ENCODE results near the gene PLIN3.
"Not testable (repeated sequence)": the region's sequence is repeated elsewhere in the genome, so short reads cannot be mapped to it uniquely, and the experiment has no call there.

Gene PLIN3

DNA sequence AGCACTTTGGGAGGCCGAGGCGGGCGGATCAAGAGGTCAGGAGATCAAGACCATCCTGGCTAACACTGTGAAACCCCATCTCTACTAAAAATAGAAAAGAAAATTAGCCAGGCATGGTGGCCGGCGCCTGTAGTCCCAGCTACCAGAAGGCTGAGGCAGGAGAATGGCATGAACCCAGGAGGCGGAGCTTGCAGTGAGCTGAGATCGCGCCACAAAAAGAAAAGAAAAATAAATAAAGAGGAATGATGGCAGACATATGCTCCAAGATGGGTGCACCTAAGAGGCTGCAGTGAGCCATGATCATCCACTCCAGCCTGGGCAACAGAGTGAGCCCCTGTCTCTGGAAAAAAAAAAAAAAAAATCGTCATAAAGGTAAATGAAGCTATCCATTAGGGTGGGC, 21.5 kb downstream of the PLIN3 start:
- H3K4me1 ChIP-seq (ENCODE audit: control insufficient read depth, insufficient read depth, low read length); H3K9ac ChIP-seq (ENCODE audit: low read length in 2 of 2); H3K27me3 ChIP-seq (ENCODE audit: control insufficient read depth in 1 of 2, insufficient read depth in 2 of 2, low read length in 2 of 2); H3K9me3 ChIP-seq (ENCODE audit: control insufficient read depth in 2 of 2, low read length in 2 of 2); H3K4me3 ChIP-seq (ENCODE audit: low read length in 2 of 2); H3K27ac ChIP-seq (ENCODE audit: low read length): not testable (repeated sequence)
- peaks cover 10 to 13% of the 10 kb centered on the region in 2 donors for H3K36me3 ChIP-seq (ENCODE audit: control insufficient read depth in 2 of 2, insufficient read depth in 2 of 2, low read length in 2 of 2)

DNA sequence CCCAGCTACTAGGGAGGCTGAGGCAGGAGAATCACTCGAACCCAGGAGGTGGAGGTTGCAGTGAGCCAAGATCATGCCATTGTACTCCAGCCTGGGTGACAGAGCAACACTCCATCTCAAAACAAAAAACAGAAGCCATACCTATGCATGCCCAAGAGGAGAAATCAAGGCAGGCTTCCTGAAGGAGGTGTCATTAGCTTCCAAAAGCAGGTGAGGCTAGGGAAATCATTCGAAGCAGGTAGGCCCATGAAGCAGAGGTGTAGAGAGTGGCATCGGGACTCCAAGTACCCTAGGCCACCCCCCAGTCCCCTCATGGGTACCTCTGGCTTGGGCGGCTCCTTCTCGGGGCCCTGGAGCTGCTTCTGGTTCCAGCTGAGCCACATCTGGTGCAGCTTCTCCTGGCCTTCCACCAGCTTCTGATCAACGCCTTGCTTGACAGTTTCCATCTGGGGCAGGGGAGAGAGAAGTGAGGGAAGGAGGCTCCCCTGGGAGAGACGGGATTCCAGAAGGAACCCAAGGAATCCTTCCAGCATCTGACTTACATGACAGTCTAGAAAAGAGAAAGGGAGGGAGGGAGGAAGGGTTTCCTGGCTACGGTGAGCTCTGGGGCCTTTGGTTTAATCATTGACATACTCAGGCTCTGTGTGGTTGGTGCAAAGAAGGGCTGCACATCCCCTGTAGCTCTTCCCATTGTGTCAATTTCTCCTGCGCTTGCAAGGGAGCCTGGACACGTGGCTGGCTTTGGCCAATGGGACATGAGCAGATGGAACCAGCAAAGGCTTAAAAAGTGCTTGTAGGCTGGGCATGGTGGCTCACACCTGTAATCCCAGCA, 22.9 kb downstream of the PLIN3 start:
- Histone ChIP-seq H3K9ac (ENCODE audit: low read length in 2 of 2) (no peak overlapping the region), H3K9me3 (ENCODE audit: control insufficient read depth in 2 of 2, low read length in 2 of 2) (no peaks in the 10 kb centered on the region), H3K4me3 (ENCODE audit: low read length in 2 of 2) (no peak overlapping the region), H3K4me1 (ENCODE audit: control insufficient read depth, insufficient read depth, low read length) (peaks cover 3% of the 10 kb centered on the region), H3K27me3 (ENCODE audit: control insufficient read depth in 1 of 2, insufficient read depth in 2 of 2, low read length in 2 of 2) (no peaks in the 10 kb centered on the region), H3K27ac (ENCODE audit: low read length) (no peak overlapping the region), H3K36me3 (ENCODE audit: control insufficient read depth in 2 of 2, insufficient read depth in 2 of 2, low read length in 2 of 2) (peaks cover 13% of the 10 kb centered on the region in 2 donors)

DNA sequence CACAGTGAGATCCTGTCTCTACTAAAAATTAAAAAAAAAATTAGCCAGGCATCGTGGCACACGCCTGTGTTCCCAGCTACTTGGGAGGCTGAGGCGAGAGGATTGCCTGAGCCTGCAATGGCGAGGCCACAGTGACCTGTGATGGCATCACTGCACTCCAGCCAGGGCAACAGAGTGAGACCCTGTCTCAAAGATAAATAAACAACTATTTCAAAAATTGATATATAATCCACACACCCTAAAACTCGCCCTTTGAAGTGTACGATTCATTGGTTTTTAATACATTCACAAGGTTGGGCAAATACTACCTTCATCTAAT, 23.9 kb downstream of the PLIN3 start:
- Histone ChIP-seq H3K36me3 (ENCODE audit: control insufficient read depth in 2 of 2, insufficient read depth in 2 of 2, low read length in 2 of 2) (peaks cover 14 to 18% of the 10 kb centered on the region in 2 donors), H3K4me3 (ENCODE audit: low read length in 2 of 2) (no peak overlapping the region), H3K9me3 (ENCODE audit: control insufficient read depth in 2 of 2, low read length in 2 of 2) (no peaks in the 10 kb centered on the region), H3K9ac (ENCODE audit: low read length in 2 of 2) (no peak overlapping the region), H3K27me3 (ENCODE audit: control insufficient read depth in 1 of 2, insufficient read depth in 2 of 2, low read length in 2 of 2) (no peaks in the 10 kb centered on the region), H3K4me1 (ENCODE audit: control insufficient read depth, insufficient read depth, low read length) (peaks cover 3% of the 10 kb centered on the region), H3K27ac (ENCODE audit: low read length) (no peak overlapping the region)

DNA sequence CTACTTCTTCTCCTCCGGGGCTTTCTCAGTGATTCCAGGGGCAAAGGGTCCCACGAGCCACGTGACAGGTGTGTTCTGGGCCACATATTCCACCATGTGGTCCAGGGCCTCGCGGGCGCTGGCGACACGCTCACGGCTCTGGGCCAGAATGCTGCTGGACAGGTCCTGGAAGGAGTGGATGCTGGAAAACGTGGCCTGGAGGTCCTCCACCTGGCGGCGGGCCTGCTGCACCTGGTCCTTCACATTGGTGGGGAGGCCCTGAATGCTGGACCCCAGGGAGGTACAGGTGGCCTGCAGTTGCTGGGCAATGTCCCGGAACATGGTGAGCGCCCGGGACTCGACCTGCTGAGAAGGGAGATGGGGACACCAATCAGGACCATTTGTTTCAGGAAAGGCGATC, 28.3 kb downstream of the PLIN3 start:
- Histone ChIP-seq H3K27me3 (ENCODE audit: control insufficient read depth in 1 of 2, insufficient read depth in 2 of 2, low read length in 2 of 2) (no peaks in the 10 kb centered on the region), H3K4me3 (ENCODE audit: low read length in 2 of 2) (no peak overlapping the region), H3K9me3 (ENCODE audit: control insufficient read depth in 2 of 2, low read length in 2 of 2) (no peaks in the 10 kb centered on the region), H3K9ac (ENCODE audit: low read length in 2 of 2) (no peak overlapping the region), H3K27ac (ENCODE audit: low read length) (no peak overlapping the region), H3K36me3 (ENCODE audit: control insufficient read depth in 2 of 2, insufficient read depth in 2 of 2, low read length in 2 of 2) (peaks cover 11 to 14% of the 10 kb centered on the region in 2 donors), H3K4me1 (ENCODE audit: control insufficient read depth, insufficient read depth, low read length) (no peaks in the 10 kb centered on the region)

DNA sequence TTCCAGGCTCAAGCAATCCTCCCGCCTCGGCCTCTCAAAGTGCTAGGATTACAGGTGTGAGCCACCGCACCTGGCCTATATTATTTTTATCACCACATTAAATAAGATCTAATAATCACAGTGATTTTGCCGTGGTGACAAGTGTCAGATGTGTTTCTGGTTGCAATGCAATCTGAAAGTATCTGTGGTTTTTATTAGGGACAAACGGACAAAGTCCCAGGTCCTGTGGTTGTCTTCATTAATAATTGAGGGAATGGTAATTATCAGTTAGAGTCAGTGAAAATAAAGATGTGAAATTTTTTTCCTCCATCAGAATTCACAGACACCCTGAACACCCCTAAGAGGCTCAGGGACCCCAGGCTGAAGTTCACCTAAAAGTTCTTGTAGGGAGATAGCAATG, 34.7 kb downstream of the PLIN3 start:
- H3K27ac ChIP-seq (ENCODE audit: low read length) = no peak overlapping the region

DNA sequence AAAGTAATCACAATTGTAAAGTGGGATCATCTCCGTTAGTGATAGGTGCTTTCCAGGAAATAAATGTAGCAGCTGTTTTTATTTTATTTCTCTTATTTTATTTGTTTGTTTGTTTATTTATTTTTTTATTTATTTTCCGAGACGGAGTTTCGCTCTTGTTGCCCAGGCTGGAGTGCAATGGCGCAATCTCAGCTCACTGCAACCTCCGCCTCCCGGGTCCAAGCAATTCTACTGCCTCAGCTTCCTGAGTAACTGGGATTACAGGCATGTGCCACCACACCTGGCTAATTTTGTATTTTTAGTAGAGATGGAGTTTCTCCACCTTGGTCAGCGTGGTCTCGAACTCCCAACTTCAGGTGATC, 35.5 kb downstream of the PLIN3 start:
- Histone ChIP-seq H3K4me1 (ENCODE audit: control insufficient read depth, insufficient read depth, low read length) (peaks cover 14% of the 10 kb centered on the region), H3K4me3 (ENCODE audit: low read length in 2 of 2) (peak overlapping the region; percentile 61 to 94), H3K9ac (ENCODE audit: low read length in 2 of 2) (peak overlapping the region; percentile 88 to 89), H3K27ac (ENCODE audit: low read length) (peak overlapping the region; percentile 71)
- H3K27me3 ChIP-seq (ENCODE audit: control insufficient read depth in 1 of 2, insufficient read depth in 2 of 2, low read length in 2 of 2); H3K9me3 ChIP-seq (ENCODE audit: control insufficient read depth in 2 of 2, low read length in 2 of 2); H3K36me3 ChIP-seq (ENCODE audit: control insufficient read depth in 2 of 2, insufficient read depth in 2 of 2, low read length in 2 of 2): not testable (repeated sequence)

More for the DNA sequence above, 34.7 kb downstream of the PLIN3 start:
- no peaks in the 10 kb centered on the region for H3K9me3 ChIP-seq (ENCODE audit: control insufficient read depth in 2 of 2, low read length in 2 of 2)
- H3K4me1 ChIP-seq (ENCODE audit: control insufficient read depth, insufficient read depth, low read length) = peaks cover 14% of the 10 kb centered on the region
- H3K27me3 ChIP-seq (ENCODE audit: control insufficient read depth in 1 of 2, insufficient read depth in 2 of 2, low read length in 2 of 2) = no peaks in the 10 kb centered on the region
- no peak overlapping the region for H3K4me3 ChIP-seq (ENCODE audit: low read length in 2 of 2)
- H3K9ac ChIP-seq (ENCODE audit: low read length in 2 of 2) = no peak overlapping the region
- no peaks in the 10 kb centered on the region for H3K36me3 ChIP-seq (ENCODE audit: control insufficient read depth in 2 of 2, insufficient read depth in 2 of 2, low read length in 2 of 2)

DNA sequence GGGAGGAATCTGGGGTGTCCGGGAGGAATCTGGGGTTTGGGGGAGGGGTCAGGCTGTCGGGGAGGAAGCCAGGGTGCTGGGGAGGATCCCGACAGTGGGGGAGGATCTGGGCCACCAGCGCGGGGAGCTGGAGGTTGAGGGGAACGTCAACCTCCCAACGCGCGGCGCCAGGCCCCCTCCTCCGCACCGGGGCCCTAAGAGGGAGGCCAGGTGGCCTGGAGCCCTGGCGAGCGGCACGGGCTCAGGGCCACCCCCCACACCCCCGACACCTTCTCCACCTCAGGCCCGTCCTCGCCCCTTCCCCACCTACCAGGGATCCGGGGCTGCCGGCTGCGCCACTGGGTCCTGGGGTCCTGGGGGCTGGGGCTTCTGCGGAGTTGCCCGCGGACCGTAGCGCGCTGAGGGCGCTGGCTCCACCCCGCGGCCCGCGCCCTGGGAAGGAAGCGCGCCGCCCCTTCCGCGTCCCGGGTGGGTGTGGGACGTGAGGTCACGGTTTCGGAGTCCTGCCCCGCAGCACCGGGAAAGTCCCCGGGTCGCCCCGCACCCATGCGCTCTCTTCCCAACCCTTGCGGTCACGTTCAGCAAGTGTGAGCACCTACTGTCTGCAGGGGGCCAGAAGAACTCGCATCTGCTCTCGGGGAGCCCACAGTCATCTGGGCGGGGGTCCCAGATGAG, 36.0 kb downstream of the PLIN3 start, which contains the start of gene TICAM1:
Gene TICAM1 (minus strand): TSS at position 409 of the 675 bp plus-strand sequence. CDS start 13,335 bp downstream, outside the sequence.
- Histone ChIP-seq H3K27ac (ENCODE audit: low read length) (peak within 1 kb of the TSS; percentile 71), H3K9me3 (ENCODE audit: control insufficient read depth in 2 of 2, low read length in 2 of 2) (no peaks in the 10 kb centered on the region), H3K4me3 (ENCODE audit: low read length in 2 of 2) (peak within 1 kb of the TSS; percentile 61 to 94), H3K27me3 (ENCODE audit: control insufficient read depth in 1 of 2, insufficient read depth in 2 of 2, low read length in 2 of 2) (no peaks in the 10 kb centered on the region), H3K4me1 (ENCODE audit: control insufficient read depth, insufficient read depth, low read length) (peaks cover 14% of the 10 kb centered on the region), H3K9ac (ENCODE audit: low read length in 2 of 2) (peak within 1 kb of the TSS; percentile 88 to 89), H3K36me3 (ENCODE audit: control insufficient read depth in 2 of 2, insufficient read depth in 2 of 2, low read length in 2 of 2) (no peaks in the 10 kb centered on the region)

DNA sequence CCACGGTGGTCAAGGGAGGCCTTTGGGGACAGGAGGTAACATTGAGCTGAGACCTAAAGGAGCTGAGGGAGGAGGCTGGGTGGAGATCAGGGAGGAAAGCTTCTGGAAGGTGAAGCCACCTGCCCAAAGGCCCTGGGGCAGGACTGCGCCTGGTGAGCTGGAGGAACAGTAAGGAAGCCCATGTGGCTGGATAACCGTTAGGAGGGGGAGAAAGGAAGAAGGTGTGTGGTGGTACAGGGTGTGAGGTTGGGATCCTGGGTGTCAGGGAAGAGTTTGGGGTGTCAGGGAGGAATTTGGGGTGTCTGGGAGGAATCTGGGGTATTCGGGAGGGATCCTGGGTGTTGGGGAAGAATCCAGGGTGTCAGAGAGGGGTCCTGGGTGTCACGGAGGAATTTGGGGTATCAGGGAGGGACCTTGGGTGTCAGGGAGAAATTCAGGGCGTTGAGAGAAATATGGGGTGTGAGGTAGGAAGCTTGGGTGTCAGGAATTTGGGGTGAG, 36.6 kb downstream of the PLIN3 start:
- Histone ChIP-seq H3K9ac (ENCODE audit: low read length in 2 of 2) (peak overlapping the region; percentile 88 to 89), H3K9me3 (ENCODE audit: control insufficient read depth in 2 of 2, low read length in 2 of 2) (no peaks in the 10 kb centered on the region), H3K4me1 (ENCODE audit: control insufficient read depth, insufficient read depth, low read length) (peaks cover 14% of the 10 kb centered on the region), H3K4me3 (ENCODE audit: low read length in 2 of 2) (peak overlapping the region; percentile 61 to 94), H3K27me3 (ENCODE audit: control insufficient read depth in 1 of 2, insufficient read depth in 2 of 2, low read length in 2 of 2) (no peaks in the 10 kb centered on the region), H3K27ac (ENCODE audit: low read length) (peak overlapping the region; percentile 71), H3K36me3 (ENCODE audit: control insufficient read depth in 2 of 2, insufficient read depth in 2 of 2, low read length in 2 of 2) (no peaks in the 10 kb centered on the region)

DNA sequence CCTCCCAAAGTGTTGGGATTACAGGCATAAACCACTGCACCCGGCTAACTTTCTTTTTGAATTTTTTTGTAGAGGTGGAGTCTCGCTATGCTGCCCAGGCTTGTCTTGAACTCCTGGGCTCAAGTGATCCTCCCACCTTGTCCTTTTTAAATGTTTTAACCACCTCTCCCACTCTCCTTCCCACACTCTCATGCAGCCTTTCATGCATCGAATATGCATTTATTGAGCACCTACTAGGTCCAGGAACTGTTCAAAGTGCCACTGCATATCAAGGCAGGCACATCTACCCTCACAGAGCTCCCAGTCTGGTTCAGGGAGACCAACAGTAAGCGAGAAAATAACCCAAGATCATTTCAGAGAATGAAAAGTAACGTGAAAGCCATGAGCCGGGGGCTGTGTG, 37.1 kb downstream of the PLIN3 start:
- Histone ChIP-seq H3K9me3 (ENCODE audit: control insufficient read depth in 2 of 2, low read length in 2 of 2) (no peaks in the 10 kb centered on the region), H3K9ac (ENCODE audit: low read length in 2 of 2) (peak overlapping the region; percentile 88 to 89), H3K27me3 (ENCODE audit: control insufficient read depth in 1 of 2, insufficient read depth in 2 of 2, low read length in 2 of 2) (no peaks in the 10 kb centered on the region), H3K36me3 (ENCODE audit: control insufficient read depth in 2 of 2, insufficient read depth in 2 of 2, low read length in 2 of 2) (no peaks in the 10 kb centered on the region), H3K4me3 (ENCODE audit: low read length in 2 of 2) (peak overlapping the region; percentile 61 to 94), H3K4me1 (ENCODE audit: control insufficient read depth, insufficient read depth, low read length) (peaks cover 14% of the 10 kb centered on the region), H3K27ac (ENCODE audit: low read length) (peak overlapping the region; percentile 71)

DNA sequence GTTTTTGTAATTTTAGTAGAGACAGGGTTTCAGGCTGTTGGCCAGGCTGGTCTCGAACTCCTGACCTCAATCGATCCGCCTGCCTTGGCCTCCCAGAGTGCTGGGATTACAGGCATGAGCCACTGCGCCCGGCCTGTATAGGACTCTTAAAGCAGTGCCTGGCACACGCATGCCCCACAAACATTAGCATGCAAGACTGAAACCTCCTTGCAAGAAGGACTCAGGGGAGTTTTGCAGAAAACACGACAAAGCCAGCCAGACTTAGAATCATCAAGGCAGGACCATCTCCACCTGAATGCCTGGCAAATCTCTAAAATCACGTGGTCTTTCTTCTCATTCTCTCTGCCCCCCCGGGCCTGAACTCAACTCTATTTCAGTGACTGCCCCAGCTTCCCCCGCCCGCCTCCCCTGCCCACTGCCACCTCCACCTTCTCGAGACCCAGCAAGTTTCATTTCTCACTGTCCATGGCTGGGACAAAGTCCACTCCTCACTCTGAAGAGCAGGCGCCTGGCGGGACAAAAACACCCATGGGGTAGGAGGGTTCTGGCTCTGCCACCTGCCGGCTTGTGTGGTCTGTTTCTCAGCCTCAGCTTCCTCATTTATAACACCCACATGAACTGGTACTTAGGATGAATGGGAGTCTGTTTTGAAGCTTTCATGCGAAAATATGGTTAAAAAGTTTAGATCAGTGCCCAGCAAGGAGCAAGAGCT, 38.3 kb downstream of the PLIN3 start:
- Histone ChIP-seq H3K9ac (ENCODE audit: low read length in 2 of 2) (no peak overlapping the region), H3K36me3 (ENCODE audit: control insufficient read depth in 2 of 2, insufficient read depth in 2 of 2, low read length in 2 of 2) (no peaks in the 10 kb centered on the region), H3K4me3 (ENCODE audit: low read length in 2 of 2) (no peak overlapping the region), H3K27me3 (ENCODE audit: control insufficient read depth in 1 of 2, insufficient read depth in 2 of 2, low read length in 2 of 2) (no peaks in the 10 kb centered on the region), H3K27ac (ENCODE audit: low read length) (no peak overlapping the region), H3K9me3 (ENCODE audit: control insufficient read depth in 2 of 2, low read length in 2 of 2) (no peaks in the 10 kb centered on the region), H3K4me1 (ENCODE audit: control insufficient read depth, insufficient read depth, low read length) (peaks cover 14% of the 10 kb centered on the region)
